ENCODE measurements around the gene CALR3. TPM values are rescaled to one million over a fixed set of nuclear protein-coding genes. Genes with fewer than 3 reads are reported as not detected.

CALR3 gene
- total and polyA plus RNA-seq, 4 donors: 0.05 to 0.08 TPM; not detected in 2

- no peak for DNase-seq (ENCODE audit: low spot score)
- H3K4me1 ChIP-seq (ENCODE audit: control insufficient read depth in 4 of 4, insufficient read depth in 4 of 4, low read length in 3 of 4): peaks cover 0 to under 1% (median 0%) of the 10 kb centered on the region in 4 donors
- WGBS: 98% methylated on average over 1 of the region's 1 CpG
- no peak overlapping the region for H3K27ac ChIP-seq (ENCODE audit: low read depth in 1 of 2, low read length in 2 of 2)
- H3K27me3 ChIP-seq (ENCODE audit: control insufficient read depth in 4 of 4, insufficient read depth in 4 of 4, low read length in 3 of 4): no peaks in the 10 kb centered on the region
- H3K9ac ChIP-seq (ENCODE audit: low read depth in 1 of 2, low read length in 2 of 2): no peak overlapping the region
- H3K36me3 ChIP-seq (ENCODE audit: control insufficient read depth in 4 of 4, insufficient read depth in 3 of 4, low read depth in 1 of 4, low read length in 3 of 4): no peaks in the 10 kb centered on the region
- TF ChIP-seq HNF4A (conservative IDR thresholded peaks at IDR 0.05) (no peak), FOXA1 (IDR thresholded peaks at IDR 0.05) (no peak), YY1 (IDR thresholded peaks at IDR 0.05) (no peak), ZBTB33 (IDR thresholded peaks at IDR 0.05) (no peak), JUND (IDR thresholded peaks at IDR 0.05) (no peak), HNF4G (IDR thresholded peaks at IDR 0.05) (no peak), RXRA (IDR thresholded peaks at IDR 0.05) (no peak)
- peaks cover 0 to 3% (median 0%) of the 10 kb centered on the region in 4 donors for H3K9me3 ChIP-seq (ENCODE audit: control insufficient read depth in 4 of 4, low read length in 3 of 4)
- H3K4me3 ChIP-seq (ENCODE audit: low read depth in 1 of 3, low read length in 3 of 3): no peak overlapping the region
Observed at GRCh38 chr19:16477311-16477710, 18.7 kb downstream of the CALR3 start.

- TF ChIP-seq, protein P1, sequence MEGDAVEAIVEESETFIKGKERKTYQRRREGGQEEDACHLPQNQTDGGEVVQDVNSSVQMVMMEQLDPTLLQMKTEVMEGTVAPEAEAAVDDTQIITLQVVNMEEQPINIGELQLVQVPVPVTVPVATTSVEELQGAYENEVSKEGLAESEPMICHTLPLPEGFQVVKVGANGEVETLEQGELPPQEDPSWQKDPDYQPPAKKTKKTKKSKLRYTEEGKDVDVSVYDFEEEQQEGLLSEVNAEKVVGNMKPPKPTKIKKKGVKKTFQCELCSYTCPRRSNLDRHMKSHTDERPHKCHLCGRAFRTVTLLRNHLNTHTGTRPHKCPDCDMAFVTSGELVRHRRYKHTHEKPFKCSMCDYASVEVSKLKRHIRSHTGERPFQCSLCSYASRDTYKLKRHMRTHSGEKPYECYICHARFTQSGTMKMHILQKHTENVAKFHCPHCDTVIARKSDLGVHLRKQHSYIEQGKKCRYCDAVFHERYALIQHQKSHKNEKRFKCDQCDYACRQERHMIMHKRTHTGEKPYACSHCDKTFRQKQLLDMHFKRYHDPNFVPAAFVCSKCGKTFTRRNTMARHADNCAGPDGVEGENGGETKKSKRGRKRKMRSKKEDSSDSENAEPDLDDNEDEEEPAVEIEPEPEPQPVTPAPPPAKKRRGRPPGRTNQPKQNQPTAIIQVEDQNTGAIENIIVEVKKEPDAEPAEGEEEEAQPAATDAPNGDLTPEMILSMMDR (IDR thresholded peaks at IDR 0.05; ENCODE audit: low read depth, low read length, missing input control): no peak
- no peak for TF ChIP-seq ZBTB33 (IDR thresholded peaks at IDR 0.05)
- TF ChIP-seq GABPA (IDR thresholded peaks at IDR 0.05 in 1 of 2, conservative IDR thresholded peaks at IDR 0.05 in 1 of 2): no peak
- no peak for TF ChIP-seq SP1 (IDR thresholded peaks at IDR 0.05)
- no peak for TF ChIP-seq RAD21 (IDR thresholded peaks at IDR 0.05)
- TF ChIP-seq ATF3 (IDR thresholded peaks at IDR 0.05): no peak
- no peak for TF ChIP-seq HNF4G (IDR thresholded peaks at IDR 0.05)
- TF ChIP-seq, protein P2, sequence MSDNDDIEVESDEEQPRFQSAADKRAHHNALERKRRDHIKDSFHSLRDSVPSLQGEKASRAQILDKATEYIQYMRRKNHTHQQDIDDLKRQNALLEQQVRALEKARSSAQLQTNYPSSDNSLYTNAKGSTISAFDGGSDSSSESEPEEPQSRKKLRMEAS (IDR thresholded peaks at IDR 0.05): no peak
- no peak for TF ChIP-seq JUND (IDR thresholded peaks at IDR 0.05)
Observed at GRCh38 chr19:16476401-16476800, 19.6 kb downstream of the CALR3 start.

More at GRCh38 chr19:16476401-16476800, 19.6 kb downstream of the CALR3 start:
- H3K9me3 ChIP-seq (ENCODE audit: control insufficient read depth in 4 of 4, low read length in 3 of 4): peaks cover 0 to 3% (median 0%) of the 10 kb centered on the region in 4 donors
- no peak overlapping the region for H3K9ac ChIP-seq (ENCODE audit: low read depth in 1 of 2, low read length in 2 of 2)
- no peak for DNase-seq (ENCODE audit: low spot score)
- H3K27me3 ChIP-seq (ENCODE audit: control insufficient read depth in 4 of 4, insufficient read depth in 4 of 4, low read length in 3 of 4): no peaks in the 10 kb centered on the region
- no peaks in the 10 kb centered on the region for H3K36me3 ChIP-seq (ENCODE audit: control insufficient read depth in 4 of 4, insufficient read depth in 3 of 4, low read depth in 1 of 4, low read length in 3 of 4)
- no peak overlapping the region for H3K4me3 ChIP-seq (ENCODE audit: low read depth in 1 of 3, low read length in 3 of 3)
- peaks cover 0 to 3% (median under 1%) of the 10 kb centered on the region in 4 donors for H3K4me1 ChIP-seq (ENCODE audit: control insufficient read depth in 4 of 4, insufficient read depth in 4 of 4, low read length in 3 of 4)
- 84% methylated on average over 3 of the region's 3 CpGs for WGBS
- no peak overlapping the region for H3K27ac ChIP-seq (ENCODE audit: low read depth in 1 of 2, low read length in 2 of 2)
